Smooth muscle cell (in vitro differentiated cells): ENCODE measurements around the gene PPFIA2. TPM values are rescaled to one million over a fixed set of nuclear protein-coding genes. Genes with fewer than 3 reads are reported as not detected.

Experiments
- DNase-seq: peaks from one replicate; lab custom pipeline; 2025; ENCODE audit not compliant: unreplicated experiment; lab: John Stamatoyannopoulos, UW
- H2AFZ ChIP-seq: fragments of 200-600 bp; sonication (generic); 2 replicates; pipeline ENCODE4 v1.6.0; 2016; ENCODE audit warnings: antibody characterized with exemption, low read depth, mild to moderate bottlenecking
- H3F3A ChIP-seq: fragments of 200-600 bp; sonication (generic); 2 replicates; pipeline ENCODE4 v1.6.0; 2017; ENCODE audit warnings: antibody characterized with exemption, low read depth
- H3K27ac ChIP-seq: fragments of 200-600 bp; sonication (generic); 2 replicates; pipeline ENCODE4 v1.5.1; 2016; ENCODE audit warnings: low read depth, mild to moderate bottlenecking
- H3K27me3 ChIP-seq: fragments of 200-600 bp; sonication (generic); 2 replicates; pipeline ENCODE4 v1.6.1; 2016; ENCODE audit warnings: low read depth, mild to moderate bottlenecking
- H3K36me3 ChIP-seq: fragments of 200-600 bp; sonication (generic); 2 replicates; pipeline ENCODE4 v1.5.1; 2016; ENCODE audit warnings: low read depth
- H3K4me1 ChIP-seq: fragments of 200-600 bp; sonication (generic); 2 replicates; pipeline ENCODE4 v1.5.1; 2016; ENCODE audit warnings: low read depth
- H3K4me2 ChIP-seq: fragments of 200-600 bp; sonication (generic); 2 replicates; pipeline ENCODE4 v1.6.0; 2016; ENCODE audit warnings: mild to moderate bottlenecking
- H3K4me3 ChIP-seq: fragments of 200-600 bp; sonication (generic); 2 replicates; pipeline ENCODE4 v1.5.1; 2016; ENCODE audit warnings: mild to moderate bottlenecking
- H3K79me2 ChIP-seq: fragments of 200-600 bp; sonication (generic); 2 replicates; pipeline ENCODE4 v1.6.0; 2016; ENCODE audit warnings: low read depth, mild to moderate bottlenecking
- H3K9ac ChIP-seq: fragments of 200-600 bp; sonication (generic); 2 replicates; pipeline ENCODE4 v1.6.0; 2016; ENCODE audit warnings: low read depth
- H3K9me3 ChIP-seq: fragments of 200-600 bp; sonication (generic); replicated peaks from 2 replicates; pipeline ENCODE4 v1.5.1; 2016; ENCODE audit warnings: low read depth
- H4K20me1 ChIP-seq: fragments of 200-600 bp; sonication (generic); 2 replicates; pipeline ENCODE4 v1.6.0; 2016; ENCODE audit warnings: low read depth
- WGBS: methylation state at CpG from one replicate; pipeline ENCODE4 v1.1.7; 2016; ENCODE audit warnings: low lambda C conversion rate; 5-methylcytosine and 5-hydroxymethylcytosine counted together
- polyA plus RNA-seq: library from polyadenylated mRNA; unstranded; fragments of >200 nt; fragmentation: Nextera tagmentation; extraction: Ambion mirVana; gene quantifications from 2 replicates; pipeline ENCODE4 v1.2.1, GENCODE V29; 2016
- total RNA-seq: library from RNA; depleted of rRNA; stranded (reverse); fragments of >200 nt; gene quantifications from 2 replicates; pipeline ENCODE4 v1.2.3, GENCODE V29; 2014
- TF ChIP-seq, protein P1 (sequence below): fragments of 200-600 bp; sonication (generic); IDR thresholded peaks from 2 replicates; pipeline ENCODE4 v1.5.1; 2017; ENCODE audit warnings: borderline replicate concordance, mild to moderate bottlenecking, antibody characterized with exemption; ENCODE audit not compliant: insufficient read depth, poor library complexity, severe bottlenecking

PPFIA2 gene
- total and polyA plus RNA-seq, 2 experiments from 2014 or later: not detected

DNA sequence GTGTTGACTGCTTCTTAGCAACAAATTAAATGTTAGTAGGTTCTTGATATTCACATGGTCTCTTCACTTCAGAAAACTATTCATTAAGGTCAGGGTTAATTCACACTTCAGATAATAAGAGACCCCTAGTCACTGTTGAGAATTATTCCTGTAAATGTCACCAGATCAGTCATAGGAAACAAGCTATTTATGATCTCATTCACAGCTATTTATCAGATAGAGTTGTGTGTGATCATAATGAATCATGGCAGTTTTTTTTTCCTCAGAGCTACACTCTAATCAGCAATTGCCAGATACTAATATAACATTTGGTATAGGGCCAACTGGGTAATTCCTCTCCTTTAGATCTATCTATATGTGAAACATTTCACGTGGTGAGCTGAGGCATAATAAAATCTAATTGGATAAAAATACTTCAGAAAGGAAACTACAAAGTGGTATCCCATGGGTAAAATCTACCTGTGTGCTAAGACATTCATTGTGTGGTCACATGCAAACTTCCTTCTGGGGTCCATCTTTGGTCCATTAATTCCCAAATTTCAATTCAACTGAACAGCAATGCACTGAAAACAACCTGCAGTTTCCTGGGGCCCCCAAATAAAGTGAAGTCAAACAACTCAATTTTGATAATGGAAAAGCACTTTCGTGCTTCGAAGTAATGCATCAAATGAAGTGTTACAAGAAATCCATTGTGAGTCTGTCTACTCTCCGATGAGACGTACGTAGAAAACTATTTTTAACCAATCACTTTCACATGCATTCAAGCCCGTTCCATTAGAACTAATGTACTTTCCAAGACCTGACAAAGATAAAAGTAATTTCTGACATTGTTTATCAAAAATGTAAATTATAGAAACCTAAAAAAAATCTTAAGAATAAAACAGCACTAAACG, 484.3 kb downstream of the PPFIA2 start:
- H3K9me3 ChIP-seq: no peaks in the 10 kb centered on the region
- H3F3A ChIP-seq: no peaks in the 10 kb centered on the region
- no peaks in the 10 kb centered on the region for H3K27me3 ChIP-seq
- no peak overlapping the region for H2AFZ ChIP-seq
- no peak for DNase-seq
- H3K36me3 ChIP-seq: no peaks in the 10 kb centered on the region
- H3K4me3 ChIP-seq: no peak overlapping the region
- WGBS: 90% methylated on average over 8 of the region's 8 CpGs
- TF ChIP-seq, protein P1, sequence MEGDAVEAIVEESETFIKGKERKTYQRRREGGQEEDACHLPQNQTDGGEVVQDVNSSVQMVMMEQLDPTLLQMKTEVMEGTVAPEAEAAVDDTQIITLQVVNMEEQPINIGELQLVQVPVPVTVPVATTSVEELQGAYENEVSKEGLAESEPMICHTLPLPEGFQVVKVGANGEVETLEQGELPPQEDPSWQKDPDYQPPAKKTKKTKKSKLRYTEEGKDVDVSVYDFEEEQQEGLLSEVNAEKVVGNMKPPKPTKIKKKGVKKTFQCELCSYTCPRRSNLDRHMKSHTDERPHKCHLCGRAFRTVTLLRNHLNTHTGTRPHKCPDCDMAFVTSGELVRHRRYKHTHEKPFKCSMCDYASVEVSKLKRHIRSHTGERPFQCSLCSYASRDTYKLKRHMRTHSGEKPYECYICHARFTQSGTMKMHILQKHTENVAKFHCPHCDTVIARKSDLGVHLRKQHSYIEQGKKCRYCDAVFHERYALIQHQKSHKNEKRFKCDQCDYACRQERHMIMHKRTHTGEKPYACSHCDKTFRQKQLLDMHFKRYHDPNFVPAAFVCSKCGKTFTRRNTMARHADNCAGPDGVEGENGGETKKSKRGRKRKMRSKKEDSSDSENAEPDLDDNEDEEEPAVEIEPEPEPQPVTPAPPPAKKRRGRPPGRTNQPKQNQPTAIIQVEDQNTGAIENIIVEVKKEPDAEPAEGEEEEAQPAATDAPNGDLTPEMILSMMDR: no peak
- no peaks in the 10 kb centered on the region for H3K79me2 ChIP-seq
- no peaks in the 10 kb centered on the region for H4K20me1 ChIP-seq
- H3K9ac ChIP-seq: no peak overlapping the region
- no peaks in the 10 kb centered on the region for H3K4me1 ChIP-seq
- no peak overlapping the region for H3K27ac ChIP-seq
- no peak overlapping the region for H3K4me2 ChIP-seq

DNA sequence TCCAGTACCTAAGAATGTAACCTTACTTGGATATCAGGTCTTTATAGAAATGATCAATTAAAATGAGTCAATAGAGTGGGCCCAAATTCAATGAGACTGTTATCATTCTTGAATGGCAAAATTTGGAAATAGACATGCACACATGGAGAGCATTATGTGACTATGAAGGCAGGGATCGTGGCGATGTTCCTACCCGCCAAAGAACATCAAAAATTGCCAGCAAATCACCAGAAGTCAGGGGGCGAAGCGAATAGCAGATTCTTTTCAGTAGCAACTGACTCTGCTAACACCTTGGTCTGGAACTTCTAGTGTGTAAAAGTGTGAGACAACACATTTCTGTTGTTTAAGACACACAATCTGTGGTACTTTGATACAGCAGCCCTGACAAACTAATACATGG, 488.8 kb downstream of the PPFIA2 start:
- Histone ChIP-seq H3K27me3 (no peaks in the 10 kb centered on the region), H3K79me2 (no peaks in the 10 kb centered on the region), H3K4me1 (no peaks in the 10 kb centered on the region), H3K9ac (no peak overlapping the region), H3K4me2 (no peak overlapping the region), H3K36me3 (no peaks in the 10 kb centered on the region), H3K9me3 (no peaks in the 10 kb centered on the region), H2AFZ (no peak overlapping the region), H4K20me1 (no peaks in the 10 kb centered on the region), H3K27ac (no peak overlapping the region), H3K4me3 (no peak overlapping the region), H3F3A (no peaks in the 10 kb centered on the region)
- TF ChIP-seq, protein P1: no peak
- no peak for DNase-seq
- WGBS: 92% methylated on average over 5 of the region's 5 CpGs

DNA sequence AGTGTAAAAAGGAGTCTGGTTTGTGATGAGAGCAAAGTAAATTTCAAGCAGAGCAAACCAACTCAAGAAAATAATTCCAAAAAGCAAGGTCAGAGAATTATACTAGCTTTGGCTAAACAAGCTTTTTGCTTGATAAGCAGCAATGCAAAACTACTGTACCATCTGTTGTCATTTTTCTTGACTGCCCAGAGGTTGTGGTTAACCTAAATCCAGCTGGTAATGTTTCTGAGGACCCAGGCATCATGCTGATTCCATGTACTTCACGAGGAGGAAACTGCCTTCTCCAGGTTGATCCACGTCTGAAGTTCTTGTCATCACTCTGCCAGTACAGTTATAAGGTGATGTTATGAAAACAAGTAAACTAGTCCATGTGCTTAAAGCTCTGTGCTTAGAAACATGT, 496.1 kb downstream of the PPFIA2 start:
- DNase-seq: no peak
- no peaks in the 10 kb centered on the region for H3K9me3 ChIP-seq
- H3K36me3 ChIP-seq: no peaks in the 10 kb centered on the region
- H3K4me2 ChIP-seq: no peak overlapping the region
- no peak overlapping the region for H3K27ac ChIP-seq
- no peak overlapping the region for H3K9ac ChIP-seq
- no peak overlapping the region for H3K4me3 ChIP-seq
- no peak overlapping the region for H2AFZ ChIP-seq
- no peaks in the 10 kb centered on the region for H3K79me2 ChIP-seq
- TF ChIP-seq, protein P1: no peak
- no peaks in the 10 kb centered on the region for H3K27me3 ChIP-seq
- 84% methylated on average over 2 of the region's 2 CpGs for WGBS
- H4K20me1 ChIP-seq: no peaks in the 10 kb centered on the region
- H3F3A ChIP-seq: no peaks in the 10 kb centered on the region
- no peaks in the 10 kb centered on the region for H3K4me1 ChIP-seq
